D721Med (cell line): ENCODE data around the gene GRK6.

Experiments used
- DNase-seq: peaks from one replicate; pipeline ENCODE4 v3.0.0; 2011; ENCODE audit warnings: low spot score; ENCODE audit not compliant: insufficient read length
- FAIRE-seq: peaks from 2 replicates; lab custom pipeline; 2011; peaks lifted over from hg19 to GRCh38; lab: Jason Lieb, UNC
- CTCF ChIP-seq: IDR thresholded peaks from 2 replicates; pipeline ENCODE4 v1.5.1; 2012; ENCODE audit warnings: mild to moderate bottlenecking, control low read depth; ENCODE audit not compliant: insufficient read depth; ENCODE audit errors: missing control alignments

The GRK6 gene

GRCh38 chr5:177437623-177438022, 11.1 kb downstream of the GRK6 start:
- no peak for FAIRE-seq
- no peak for DNase-seq
- no peak for TF ChIP-seq CTCF

- TF ChIP-seq CTCF = no peak
- no peak for DNase-seq
- no peak for FAIRE-seq
Observed at GRCh38 chr5:177438468-177438867, 12.0 kb downstream of the GRK6 start.

GRCh38 chr5:177439518-177440053, 13.1 kb downstream of the GRK6 start:
- TF ChIP-seq CTCF = no peak
- FAIRE-seq = no peak

GRCh38 chr5:177440211-177440989, 13.9 kb downstream of the GRK6 start:
- no peak for DNase-seq
- TF ChIP-seq CTCF = no peak
- FAIRE-seq = no peak

More at GRCh38 chr5:177439518-177440053, 13.1 kb downstream of the GRK6 start:
- no peak for DNase-seq

GRCh38 chr5:177440990-177441780, 14.7 kb downstream of the GRK6 start:
- no peak for TF ChIP-seq CTCF
- FAIRE-seq (no peak), DNase-seq (no peak)

GRCh38 chr5:177442066-177442826, 15.8 kb downstream of the GRK6 start:
- no peak for TF ChIP-seq CTCF
- DNase-seq (no peak), FAIRE-seq (no peak)
